HG03103 (cell line): ENCODE results near the gene PUS7L.
"Not testable (repeated sequence)": the region's sequence is repeated elsewhere in the genome, so short reads cannot be mapped to it uniquely, and the experiment has no call there.

Source experiments
- ATAC-seq: cut with Tn5 transposase; IDR thresholded peaks from one replicate; pipeline ENCODE4 v1.9.1; 2021; ENCODE audit warnings: low read depth; ENCODE audit not compliant: unreplicated experiment

The PUS7L gene

DNA sequence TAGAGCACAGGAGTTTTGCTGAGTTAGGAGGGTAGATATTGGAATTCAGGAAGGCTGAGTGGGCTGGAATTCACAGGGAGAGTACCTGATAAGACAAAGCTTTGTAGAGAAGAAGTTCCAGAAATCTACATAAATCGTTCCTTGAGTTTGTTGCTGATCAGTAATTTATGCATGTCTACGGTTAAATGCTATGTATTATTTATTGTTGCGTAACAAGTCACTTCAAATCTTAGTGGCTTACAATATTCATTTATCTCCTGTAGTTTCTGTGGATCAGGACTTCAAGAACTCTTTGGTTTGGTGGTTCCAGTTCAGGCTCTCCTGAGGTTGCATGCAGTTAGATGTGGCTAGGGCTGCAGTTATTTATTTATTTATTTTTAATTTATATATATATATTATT is 7.8 kb downstream of the PUS7L start:
- no peak for ATAC-seq

DNA sequence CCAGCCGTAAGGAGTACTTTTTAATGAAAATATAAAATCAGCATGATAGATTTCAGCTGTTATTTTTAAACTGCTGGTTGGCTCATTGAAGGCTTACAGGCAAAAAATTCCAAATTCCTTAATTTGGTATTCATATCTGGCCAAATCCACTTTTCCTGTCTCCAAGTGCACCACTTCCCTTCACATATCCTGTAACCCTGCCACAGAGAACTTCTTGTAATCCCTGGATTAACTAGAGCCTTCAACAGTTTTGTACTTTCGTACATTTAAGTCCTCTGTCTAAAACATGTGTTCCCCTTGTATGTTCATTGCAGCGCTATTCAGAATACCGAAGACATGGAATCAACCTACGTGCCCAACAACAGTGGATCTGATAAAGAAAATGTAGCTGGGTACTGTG is 9.6 kb downstream of the PUS7L start:
- no peak for ATAC-seq

DNA sequence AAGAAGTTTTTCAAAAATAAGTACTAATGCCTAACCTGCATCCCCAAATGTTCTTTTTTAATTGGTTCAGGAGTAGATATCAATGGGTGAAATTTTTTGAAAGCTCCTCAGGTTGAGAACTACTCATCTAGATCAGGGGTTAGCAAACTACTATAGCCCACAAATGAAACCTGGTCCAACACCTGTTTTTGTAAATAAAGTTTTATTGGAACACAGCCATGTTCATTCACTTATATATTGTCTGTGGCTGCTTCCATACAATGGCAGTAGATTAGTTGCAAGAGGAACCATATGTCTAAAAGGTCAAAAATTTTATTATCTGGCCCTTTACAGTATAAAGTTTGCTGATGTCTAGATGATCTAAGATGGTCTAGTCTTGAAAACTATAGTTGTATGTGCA is 13.8 kb downstream of the PUS7L start:
- ATAC-seq, result no peak

DNA sequence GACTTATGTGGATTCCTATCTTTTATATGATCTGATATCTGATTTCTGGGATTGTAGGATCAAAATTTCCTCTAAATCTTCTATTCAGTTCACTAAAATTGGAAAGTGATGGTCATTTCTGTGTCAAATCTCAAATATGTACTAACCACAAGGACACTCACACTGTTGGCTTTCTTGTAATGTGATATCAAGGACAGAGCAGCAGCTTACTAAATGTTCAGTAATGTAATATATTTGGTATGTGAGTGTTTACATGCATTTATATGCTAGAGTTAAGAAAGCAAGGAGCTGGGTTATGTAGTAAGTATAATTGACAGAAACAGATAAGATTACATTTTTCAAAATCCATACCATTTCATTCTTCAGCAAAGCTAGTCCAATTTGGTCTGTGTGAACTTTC is 16.5 kb downstream of the PUS7L start:
- ATAC-seq, result no peak

DNA sequence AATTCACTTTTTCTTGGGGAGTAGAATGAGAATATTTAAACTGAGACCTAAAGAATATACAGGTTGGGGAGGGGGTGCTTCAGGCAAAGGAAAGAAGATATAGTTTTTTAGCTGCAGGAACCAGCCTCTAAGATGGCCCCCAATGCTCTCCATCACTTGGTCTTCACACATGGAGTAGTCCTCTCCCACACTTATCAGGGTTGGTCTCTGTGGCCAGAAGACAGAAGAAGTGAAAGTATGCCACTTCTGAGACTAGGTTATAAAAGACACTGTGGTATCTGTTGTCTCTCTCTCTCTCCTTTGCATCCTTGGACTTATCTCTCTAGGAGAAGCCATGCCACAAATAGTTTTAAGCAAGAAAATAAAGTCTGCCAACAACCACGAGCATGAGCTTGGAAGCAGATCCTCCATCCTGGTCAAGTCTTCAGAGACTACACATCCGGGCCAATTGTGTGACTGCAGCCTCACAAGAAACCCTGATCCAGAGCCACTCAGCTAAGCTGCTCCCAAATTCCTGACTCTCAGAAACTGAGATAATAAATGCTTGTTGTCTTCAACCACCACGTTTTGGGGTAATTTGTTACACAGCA is 18.0 kb downstream of the PUS7L start:
- ATAC-seq, result peak; percentile 83

DNA sequence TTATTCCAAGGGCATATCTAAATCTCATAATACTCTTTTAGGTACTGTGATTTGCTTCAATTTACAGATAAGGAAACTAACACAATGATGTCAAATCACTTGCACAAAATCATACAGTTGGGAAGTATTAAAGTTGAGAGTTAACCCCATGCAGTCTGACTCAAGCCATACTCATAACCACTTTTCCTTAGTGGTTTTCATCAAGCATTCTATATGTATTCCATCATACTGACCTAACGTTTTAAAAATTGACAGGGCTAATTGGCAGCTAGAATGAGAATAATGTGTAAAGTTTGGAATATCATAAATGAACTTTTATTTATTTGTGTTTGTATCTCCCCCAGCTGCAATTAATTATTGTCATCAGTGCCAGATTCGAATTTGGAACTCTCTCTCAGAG is 20.9 kb downstream of the PUS7L start:
- ATAC-seq, result no peak

DNA sequence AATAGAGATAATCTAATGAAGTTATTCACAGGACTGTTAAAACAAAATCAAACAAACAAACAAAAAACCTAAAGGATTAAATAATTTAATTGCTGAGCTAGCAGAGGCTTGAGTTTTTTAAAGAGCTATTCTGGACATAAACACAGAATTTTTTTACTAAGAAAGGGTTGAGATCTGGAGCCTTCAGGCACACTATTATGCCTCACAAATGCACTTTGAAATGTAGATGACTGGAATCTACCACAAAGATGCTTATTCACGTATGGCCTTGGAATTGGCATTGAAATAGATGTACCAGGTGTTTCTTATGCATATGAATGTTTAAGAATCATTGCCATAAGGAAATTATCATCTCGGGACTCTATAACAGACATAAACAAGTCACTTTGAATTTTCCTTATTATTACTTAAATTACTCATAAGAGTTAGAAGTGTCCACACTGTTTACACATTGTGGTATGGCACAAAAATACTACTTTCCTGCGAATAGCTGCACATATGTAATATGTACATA is 21.6 kb downstream of the PUS7L start:
- ATAC-seq, result no peak

DNA sequence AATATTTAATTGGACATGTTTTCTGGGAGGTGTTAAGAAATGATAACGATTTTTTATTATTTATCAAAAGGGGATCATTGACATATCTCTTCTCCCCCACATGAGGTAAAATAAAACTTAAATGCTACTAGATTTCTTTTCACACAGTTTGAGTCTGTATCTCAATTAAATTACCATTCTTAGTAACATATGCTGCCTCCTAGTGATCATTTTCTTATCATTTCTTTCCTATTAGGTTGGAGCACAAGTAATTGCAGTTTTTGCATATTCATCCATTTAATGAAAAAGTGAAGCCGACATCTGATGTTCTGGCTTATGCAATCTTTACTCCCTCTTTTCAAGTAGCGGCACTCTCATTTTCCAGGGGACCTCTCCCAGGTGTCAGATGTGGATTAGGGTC is 24.9 kb downstream of the PUS7L start:
- no peak for ATAC-seq

DNA sequence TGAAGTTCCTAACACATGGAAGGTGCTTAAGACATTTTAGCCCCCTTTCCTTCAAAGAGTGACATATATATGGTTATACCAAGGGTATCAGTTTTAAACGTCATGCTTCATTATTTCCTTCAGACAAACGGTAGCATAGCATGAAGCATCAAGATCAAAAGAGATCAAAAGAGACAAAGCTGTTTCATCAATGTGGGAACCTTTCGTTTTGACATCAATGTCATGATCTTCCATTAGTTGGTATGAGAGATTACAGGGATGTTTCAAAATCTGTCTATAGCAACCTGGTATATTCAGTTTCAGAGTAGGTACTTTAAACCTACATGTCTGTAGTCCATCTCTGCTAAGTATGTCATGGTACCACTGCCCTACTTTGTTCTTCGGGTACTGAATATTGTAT is 28.3 kb downstream of the PUS7L start:
- no peak for ATAC-seq

DNA sequence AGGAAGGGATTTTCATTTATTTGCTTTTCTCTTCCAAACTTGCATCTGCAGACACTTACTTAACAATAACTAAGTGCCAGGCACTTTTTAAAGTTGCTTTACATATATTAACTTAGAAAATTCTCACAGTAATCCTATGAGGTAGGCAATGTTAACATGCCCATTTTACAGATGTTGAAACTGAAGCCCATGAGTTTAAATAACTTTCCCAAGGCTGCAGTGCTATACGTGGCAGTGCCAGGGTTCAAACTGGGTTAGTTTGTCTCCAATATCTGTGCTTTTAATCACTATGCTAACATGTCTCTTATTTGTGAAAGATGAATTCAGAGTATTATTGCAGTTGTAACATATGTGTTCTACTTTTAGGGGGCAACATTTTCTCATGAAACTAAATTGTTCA is 29.9 kb downstream of the PUS7L start:
- no peak for ATAC-seq

DNA sequence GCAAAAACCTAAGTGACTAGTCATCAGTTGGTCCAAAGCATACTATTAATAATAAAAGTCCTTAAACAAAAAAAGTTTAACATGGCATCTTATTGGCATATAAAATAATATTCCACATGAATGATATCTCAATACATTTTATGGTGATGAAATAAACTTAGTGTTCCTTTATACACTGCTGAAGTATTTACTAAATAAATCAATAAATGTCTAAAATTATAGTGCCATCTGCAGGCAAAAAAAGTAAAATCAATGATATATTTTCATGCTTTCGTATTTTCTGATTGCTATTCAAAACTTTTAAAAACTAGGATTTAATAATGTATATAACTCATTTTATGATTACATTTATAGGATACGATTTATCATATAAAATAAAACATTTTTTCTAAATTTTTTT is 30.5 kb downstream of the PUS7L start:
- ATAC-seq, result no peak

DNA sequence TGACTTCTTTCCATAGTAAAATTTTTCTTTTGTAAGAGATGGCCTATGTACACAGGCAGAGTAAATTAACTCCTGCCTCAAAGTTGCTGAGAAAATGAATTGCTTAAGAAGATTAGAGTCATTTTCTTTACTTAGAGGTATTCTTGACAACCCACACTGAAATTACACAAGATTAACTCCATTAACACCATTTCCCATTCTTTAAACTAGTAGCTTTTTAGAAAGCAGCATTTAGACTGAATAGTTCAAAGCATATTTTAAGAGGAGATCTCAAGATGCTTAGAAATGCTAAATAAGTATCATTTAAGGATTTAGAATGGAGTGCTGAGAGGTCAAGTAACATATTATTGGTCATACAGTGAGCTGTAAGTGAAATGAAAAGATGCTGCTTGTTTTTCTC is 35.5 kb downstream of the PUS7L start:
- no peak for ATAC-seq

DNA sequence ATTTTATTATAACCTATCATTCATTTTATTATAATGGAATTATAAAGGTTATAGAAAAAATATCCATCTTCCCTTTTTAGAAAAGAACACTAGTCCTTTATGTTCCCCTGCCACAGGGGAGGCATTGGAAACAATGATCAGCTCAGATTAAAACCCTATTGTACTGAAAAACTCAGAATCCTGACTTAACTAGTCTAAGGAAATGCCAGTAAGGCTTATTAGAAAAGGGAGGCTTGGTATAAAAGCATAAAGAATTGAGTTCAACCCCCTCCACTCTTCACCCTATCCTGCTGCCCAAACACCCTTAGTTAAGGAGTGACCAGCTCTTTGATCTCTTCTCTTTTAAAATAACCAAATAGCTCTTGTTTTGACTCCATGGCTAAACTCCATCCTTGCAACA is 36.0 kb downstream of the PUS7L start:
- no peak for ATAC-seq

DNA sequence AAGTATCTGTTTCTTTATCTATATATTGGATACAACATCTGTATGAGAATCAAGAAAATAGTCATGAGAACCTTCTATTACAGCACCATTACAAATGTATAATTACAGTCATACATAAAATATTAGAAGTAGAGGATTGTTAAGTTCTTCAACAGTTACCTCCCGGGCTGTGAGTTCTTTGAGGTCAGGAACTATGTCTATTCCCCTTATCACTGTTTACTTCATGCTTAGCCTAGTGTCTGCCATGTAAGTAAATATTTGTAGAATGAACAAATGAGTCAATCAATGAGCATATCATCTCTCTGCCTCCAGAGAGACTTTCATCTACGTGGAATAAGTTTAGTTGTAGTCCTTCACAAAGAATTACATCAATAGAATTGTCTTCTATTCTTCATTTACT is 47.2 kb downstream of the PUS7L start:
- ATAC-seq, result no peak

DNA sequence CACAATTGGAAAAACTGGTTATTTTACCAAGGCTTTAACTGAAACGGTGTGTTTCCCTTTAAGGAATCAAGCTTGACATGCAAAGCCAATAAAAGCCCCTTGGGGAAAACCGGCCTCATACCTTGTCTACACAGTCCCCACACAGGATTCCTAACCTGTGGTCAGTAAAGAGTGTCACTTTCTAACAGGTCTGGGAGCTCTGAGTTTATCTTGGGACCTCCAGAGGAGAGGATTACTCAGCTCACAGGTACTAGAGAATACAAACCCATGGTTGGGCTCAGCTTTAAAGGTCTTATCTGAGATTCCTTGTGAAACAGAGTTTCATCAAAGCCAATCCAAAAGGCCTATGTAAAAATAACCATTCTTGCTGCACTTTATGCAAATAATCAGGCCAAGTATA is 54.8 kb downstream of the PUS7L start:
- not testable (repeated sequence) for ATAC-seq

DNA sequence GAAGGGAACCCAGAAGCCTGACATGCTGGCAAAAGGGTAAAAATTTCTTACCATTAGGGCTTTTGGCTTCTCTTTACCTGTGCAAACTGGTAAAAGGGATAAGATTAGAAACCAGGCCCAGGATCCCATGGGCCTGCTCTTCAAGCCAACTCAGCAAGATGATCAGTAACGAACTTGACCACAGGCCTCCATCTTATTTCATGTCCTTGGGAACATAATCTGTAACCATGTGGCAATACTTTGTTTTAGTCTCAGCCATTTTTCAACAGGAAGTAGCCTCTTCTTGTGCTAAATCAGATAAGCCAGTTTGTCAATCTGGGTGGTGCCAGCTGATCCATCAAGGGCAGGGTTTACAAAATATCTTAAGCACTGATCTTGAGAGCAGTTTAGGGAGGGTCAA is 57.4 kb downstream of the PUS7L start:
- not testable (repeated sequence) for ATAC-seq

DNA sequence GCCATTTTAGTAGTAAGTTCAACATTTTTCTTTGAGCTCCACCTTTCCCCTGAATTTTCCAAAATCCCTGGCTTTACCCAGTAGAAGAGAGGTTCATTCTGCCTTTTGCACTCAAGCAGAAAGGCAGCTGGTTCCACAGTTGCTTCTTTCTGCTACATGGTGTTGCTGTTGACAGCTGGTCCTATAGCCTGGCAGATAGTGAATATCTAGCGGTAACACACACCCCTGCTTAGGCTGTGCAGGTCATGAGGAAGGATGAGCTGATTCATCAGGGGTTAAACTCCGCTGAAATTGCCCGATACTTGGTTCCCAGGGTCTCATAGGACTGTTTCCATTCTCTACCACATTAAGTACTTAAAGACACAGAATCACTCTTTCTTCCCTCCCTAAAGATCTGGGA is 62.4 kb downstream of the PUS7L start:
- ATAC-seq, result no peak

DNA sequence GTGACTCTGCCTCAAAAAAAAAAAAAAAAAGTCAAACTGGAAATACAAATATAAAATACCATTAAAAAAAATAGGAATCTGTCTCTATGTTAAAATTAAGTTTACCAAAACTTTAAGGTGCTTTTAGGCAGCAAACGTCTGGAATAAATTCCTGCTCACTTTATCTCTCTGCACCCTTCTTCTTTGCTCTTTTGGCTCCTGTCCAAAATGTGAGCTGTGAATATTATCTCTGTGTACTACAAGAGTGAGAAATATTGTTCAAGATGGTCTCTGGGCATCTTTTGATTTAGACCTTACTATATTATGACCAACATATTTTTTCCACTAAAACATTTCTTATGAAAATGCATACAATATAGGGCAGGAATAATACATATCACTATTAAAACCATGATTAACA is 63.7 kb downstream of the PUS7L start:
- ATAC-seq, result no peak

DNA sequence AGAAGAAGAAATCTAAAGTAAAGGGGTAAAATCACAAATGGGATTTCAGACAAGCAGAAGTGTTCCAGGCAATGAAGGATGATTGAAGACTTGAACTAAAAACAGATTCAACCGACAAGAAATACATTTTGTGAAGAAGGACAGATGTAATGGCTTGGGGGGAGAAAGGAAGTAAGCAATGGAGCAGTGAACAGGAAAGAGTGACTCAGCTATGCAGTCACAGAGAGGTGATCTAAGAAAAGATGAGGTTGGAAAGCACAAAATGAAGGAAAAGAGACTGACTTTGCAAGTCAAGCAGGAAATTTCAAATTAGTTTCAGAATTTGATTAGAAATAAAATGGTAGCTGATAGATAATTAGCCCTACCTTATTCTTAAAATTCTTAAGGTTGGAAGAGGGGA is 66.5 kb downstream of the PUS7L start:
- ATAC-seq, result no peak

DNA sequence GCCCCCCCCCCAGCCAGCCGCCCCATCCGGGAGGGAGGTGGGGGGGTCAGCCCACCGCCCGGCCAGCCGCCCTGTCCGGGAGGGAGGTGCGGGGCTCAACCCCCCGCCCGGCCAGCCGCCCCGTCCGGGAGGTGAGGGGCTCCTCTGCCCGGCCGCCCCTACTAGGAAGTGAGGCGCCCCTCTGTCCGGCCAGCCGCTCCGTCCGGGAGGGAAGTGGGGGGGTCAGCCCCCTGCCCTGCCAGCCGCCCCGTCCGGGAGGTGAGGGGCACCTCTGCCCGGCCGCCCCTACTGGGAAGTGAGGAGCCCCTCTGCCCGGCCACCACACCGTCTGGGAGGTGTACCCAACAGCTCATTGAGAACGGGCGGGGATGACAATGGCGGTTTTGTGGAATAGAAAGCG is 73.1 kb downstream of the PUS7L start:
- ATAC-seq, result not testable (repeated sequence)

DNA sequence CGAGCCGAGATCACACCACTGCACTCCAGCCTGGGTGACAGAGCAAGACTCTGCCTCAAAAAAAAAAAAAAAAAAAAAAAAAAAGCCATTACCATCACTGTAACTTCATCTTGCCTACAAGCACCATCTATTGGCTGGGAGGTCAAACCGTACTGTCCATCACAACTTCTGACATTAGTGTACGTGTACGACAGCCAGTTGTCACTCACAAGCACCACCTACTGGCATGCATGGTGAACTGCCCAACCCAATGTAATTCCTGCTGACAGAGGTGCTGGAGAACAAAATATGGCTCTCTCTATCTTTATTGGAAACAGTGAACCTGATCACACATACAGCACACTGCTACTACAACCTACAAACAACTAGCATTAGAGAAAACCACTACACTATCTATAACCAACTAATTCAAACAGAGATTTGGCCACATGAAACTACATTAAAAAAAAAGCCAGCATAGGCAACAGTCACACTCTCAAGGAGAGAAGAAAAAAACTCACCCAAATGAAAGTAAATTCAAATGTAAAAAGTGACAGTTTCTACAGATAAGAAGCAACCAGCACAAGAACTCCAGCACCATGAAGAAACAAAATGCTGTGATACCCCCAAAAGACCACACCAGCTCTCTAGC is 82.3 kb downstream of the PUS7L start:
- peak; percentile 98 for ATAC-seq

DNA sequence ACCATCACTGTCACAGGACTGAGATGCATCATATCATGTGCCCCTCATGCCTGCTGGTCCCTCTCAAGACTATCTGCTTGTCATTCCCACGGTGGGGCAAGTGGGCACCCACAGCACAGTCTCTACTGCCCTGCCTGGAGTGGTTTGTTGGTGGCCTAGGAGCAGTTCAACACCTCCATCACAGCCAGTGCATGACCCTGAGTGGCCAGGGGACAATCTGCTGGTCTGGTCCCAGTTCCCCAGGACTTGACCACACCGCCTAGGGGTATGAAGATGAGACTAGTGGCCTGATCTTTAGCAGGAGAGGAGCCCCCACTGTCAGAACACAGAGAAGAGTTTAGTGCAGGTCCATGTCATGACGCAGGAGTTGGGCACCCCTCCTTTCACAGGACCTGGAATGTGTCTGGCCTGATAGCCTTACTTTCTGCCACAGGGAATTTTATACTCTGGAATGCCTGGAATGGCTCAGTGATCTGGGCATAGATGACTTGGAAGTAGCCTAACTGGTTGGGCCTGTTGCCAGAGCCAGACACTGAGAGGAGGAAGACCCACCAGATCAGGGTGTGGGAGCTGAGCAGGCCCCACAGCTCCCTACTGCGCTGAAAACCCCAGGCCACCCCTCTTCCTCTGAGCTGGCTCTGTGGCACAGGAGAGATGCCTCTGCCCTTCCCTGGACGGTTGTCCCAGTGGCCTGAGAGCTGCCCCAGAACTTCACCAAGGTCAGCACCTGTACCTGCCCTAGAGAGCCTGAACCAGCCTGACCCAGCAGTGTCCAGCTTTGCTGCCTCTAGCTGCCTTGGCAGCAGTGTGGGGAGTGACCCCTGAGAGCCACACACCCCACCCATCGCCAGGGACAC is 83.3 kb downstream of the PUS7L start:
- no peak for ATAC-seq
